Smooth muscle cell (in vitro differentiated cells): ENCODE measurements around the gene DTD2. TPM values are rescaled to one million over a fixed set of nuclear protein-coding genes. Genes with fewer than 3 reads are reported as not detected.
"Not testable (repeated sequence)": the region's sequence is repeated elsewhere in the genome, so short reads cannot be mapped to it uniquely, and the experiment has no call there.

Source experiments
- DNase-seq: peaks from one replicate; lab custom pipeline; 2025; ENCODE audit not compliant: unreplicated experiment; lab: John Stamatoyannopoulos, UW
- H2AFZ ChIP-seq: fragments of 200-600 bp; sonication (generic); 2 replicates; pipeline ENCODE4 v1.6.0; 2016; ENCODE audit warnings: antibody characterized with exemption, low read depth, mild to moderate bottlenecking
- H3F3A ChIP-seq: fragments of 200-600 bp; sonication (generic); 2 replicates; pipeline ENCODE4 v1.6.0; 2017; ENCODE audit warnings: antibody characterized with exemption, low read depth
- H3K27ac ChIP-seq: fragments of 200-600 bp; sonication (generic); 2 replicates; pipeline ENCODE4 v1.5.1; 2016; ENCODE audit warnings: low read depth, mild to moderate bottlenecking
- H3K27me3 ChIP-seq: fragments of 200-600 bp; sonication (generic); 2 replicates; pipeline ENCODE4 v1.6.1; 2016; ENCODE audit warnings: low read depth, mild to moderate bottlenecking
- H3K36me3 ChIP-seq: fragments of 200-600 bp; sonication (generic); 2 replicates; pipeline ENCODE4 v1.5.1; 2016; ENCODE audit warnings: low read depth
- H3K4me1 ChIP-seq: fragments of 200-600 bp; sonication (generic); 2 replicates; pipeline ENCODE4 v1.5.1; 2016; ENCODE audit warnings: low read depth
- H3K4me2 ChIP-seq: fragments of 200-600 bp; sonication (generic); 2 replicates; pipeline ENCODE4 v1.6.0; 2016; ENCODE audit warnings: mild to moderate bottlenecking
- H3K4me3 ChIP-seq: fragments of 200-600 bp; sonication (generic); 2 replicates; pipeline ENCODE4 v1.5.1; 2016; ENCODE audit warnings: mild to moderate bottlenecking
- H3K79me2 ChIP-seq: fragments of 200-600 bp; sonication (generic); 2 replicates; pipeline ENCODE4 v1.6.0; 2016; ENCODE audit warnings: low read depth, mild to moderate bottlenecking
- H3K9ac ChIP-seq: fragments of 200-600 bp; sonication (generic); 2 replicates; pipeline ENCODE4 v1.6.0; 2016; ENCODE audit warnings: low read depth
- H3K9me3 ChIP-seq: fragments of 200-600 bp; sonication (generic); replicated peaks from 2 replicates; pipeline ENCODE4 v1.5.1; 2016; ENCODE audit warnings: low read depth
- H4K20me1 ChIP-seq: fragments of 200-600 bp; sonication (generic); 2 replicates; pipeline ENCODE4 v1.6.0; 2016; ENCODE audit warnings: low read depth
- CTCF ChIP-seq: fragments of 200-600 bp; sonication (generic); IDR thresholded peaks from 2 replicates; pipeline ENCODE4 v1.5.1; 2017; ENCODE audit warnings: borderline replicate concordance, mild to moderate bottlenecking, antibody characterized with exemption; ENCODE audit not compliant: insufficient read depth, poor library complexity, severe bottlenecking
- WGBS: methylation state at CpG from one replicate; pipeline ENCODE4 v1.1.7; 2016; ENCODE audit warnings: low lambda C conversion rate; 5-methylcytosine and 5-hydroxymethylcytosine counted together
- polyA plus RNA-seq: library from polyadenylated mRNA; unstranded; fragments of >200 nt; fragmentation: Nextera tagmentation; extraction: Ambion mirVana; gene quantifications from 2 replicates; pipeline ENCODE4 v1.2.1, GENCODE V29; 2016
- total RNA-seq: library from RNA; depleted of rRNA; stranded (reverse); fragments of >200 nt; gene quantifications from 2 replicates; pipeline ENCODE4 v1.2.3, GENCODE V29; 2014

Gene DTD2
- total and polyA plus RNA-seq, 2 experiments from 2014 or later: 8.6 to 30.4 TPM

GRCh38 chr14:31440280-31440679, 17.0 kb downstream of the DTD2 start:
- TF ChIP-seq CTCF: no peak
- Histone ChIP-seq H3K27ac (no peak overlapping the region), H3K4me2 (no peak overlapping the region), H3K79me2 (no peaks in the 10 kb centered on the region), H3F3A (no peaks in the 10 kb centered on the region), H3K27me3 (no peaks in the 10 kb centered on the region), H3K9ac (no peak overlapping the region), H3K4me3 (no peak overlapping the region), H3K9me3 (no peaks in the 10 kb centered on the region), H3K4me1 (no peaks in the 10 kb centered on the region), H4K20me1 (no peaks in the 10 kb centered on the region), H3K36me3 (peaks cover 9% of the 10 kb centered on the region), H2AFZ (no peak overlapping the region)
- no peak for DNase-seq

DNA sequence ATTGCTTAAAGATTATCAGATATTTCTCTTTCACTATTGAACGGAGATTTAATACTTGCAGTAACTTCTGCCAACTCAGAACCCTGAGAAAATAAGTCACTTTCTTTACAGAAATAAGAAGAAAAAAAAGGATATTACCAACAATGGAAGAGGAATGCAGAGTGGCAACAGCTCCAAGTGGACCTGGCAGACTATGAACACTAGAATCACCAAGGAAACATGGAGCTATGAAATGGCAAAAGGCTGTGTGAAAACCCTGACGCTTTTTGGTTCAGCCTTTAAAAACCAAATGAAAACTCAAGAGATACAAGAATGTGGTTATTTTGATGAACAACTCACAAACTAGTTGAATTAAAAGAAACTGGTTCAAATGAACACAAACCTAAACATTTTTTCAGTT, 17.7 kb downstream of the DTD2 start:
- Histone ChIP-seq H3K9me3 (no peaks in the 10 kb centered on the region), H3K36me3 (peaks cover 5% of the 10 kb centered on the region), H3F3A (no peaks in the 10 kb centered on the region), H3K4me3 (no peak overlapping the region), H3K27ac (no peak overlapping the region), H2AFZ (no peak overlapping the region), H3K4me2 (no peak overlapping the region), H3K4me1 (no peaks in the 10 kb centered on the region), H3K27me3 (no peaks in the 10 kb centered on the region), H4K20me1 (no peaks in the 10 kb centered on the region), H3K9ac (no peak overlapping the region), H3K79me2 (no peaks in the 10 kb centered on the region)
- no peak for TF ChIP-seq CTCF
- DNase-seq: no peak
- WGBS: 97% methylated on average over 2 of the region's 2 CpGs

DNA sequence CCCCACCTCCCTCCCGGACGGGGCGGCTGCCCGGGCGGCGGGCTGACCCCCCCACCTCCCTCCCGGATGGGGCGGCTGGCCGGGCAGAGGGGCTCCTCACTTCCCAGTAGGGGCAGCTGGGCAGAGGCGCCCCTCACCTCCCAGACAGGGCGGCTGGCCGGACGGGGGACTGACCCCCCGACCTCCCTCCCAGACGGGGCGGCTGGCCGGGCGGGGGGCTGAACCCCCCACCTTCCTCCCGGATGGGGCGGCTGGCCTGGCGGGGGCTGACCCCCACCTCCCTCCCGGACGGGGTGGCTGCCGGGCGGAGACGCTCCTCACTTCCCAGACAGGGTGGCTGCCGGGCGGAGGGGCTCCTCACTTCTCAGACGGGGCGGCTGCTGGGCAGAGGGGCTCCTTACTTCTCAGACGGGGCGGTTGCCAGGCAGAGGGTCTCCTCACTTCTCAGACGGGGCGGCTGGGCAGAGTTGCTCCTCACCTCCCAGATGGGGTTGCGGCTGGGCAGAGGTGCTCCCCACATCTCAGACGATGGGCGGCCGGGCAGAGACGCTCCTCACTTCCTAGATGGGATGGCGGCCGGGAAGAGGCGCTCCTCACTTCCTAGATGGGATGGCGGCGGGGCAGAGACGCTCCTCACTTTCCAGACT, 20.1 kb downstream of the DTD2 start:
- WGBS: 91% methylated on average over 20 of the region's 45 CpGs
- not testable (repeated sequence) for H3K4me2 ChIP-seq, H3K9me3 ChIP-seq, H3K4me3 ChIP-seq, H3K9ac ChIP-seq, H3F3A ChIP-seq, H3K4me1 ChIP-seq, H3K36me3 ChIP-seq, H2AFZ ChIP-seq, H3K27me3 ChIP-seq, H4K20me1 ChIP-seq, H3K79me2 ChIP-seq, DNase-seq, H3K27ac ChIP-seq

GRCh38 chr14:31435276-31435675, 22.0 kb downstream of the DTD2 start:
- H3K27me3 ChIP-seq: no peaks in the 10 kb centered on the region
- H3K9ac ChIP-seq: no peak overlapping the region
- no peaks in the 10 kb centered on the region for H4K20me1 ChIP-seq
- no peaks in the 10 kb centered on the region for H3K9me3 ChIP-seq
- H3F3A ChIP-seq: no peaks in the 10 kb centered on the region
- H3K4me3 ChIP-seq: no peak overlapping the region
- DNase-seq: no peak
- H3K4me2 ChIP-seq: no peak overlapping the region
- no peak for TF ChIP-seq CTCF
- no peaks in the 10 kb centered on the region for H3K4me1 ChIP-seq
- no peaks in the 10 kb centered on the region for H3K79me2 ChIP-seq
- H3K36me3 ChIP-seq: no peaks in the 10 kb centered on the region
- H3K27ac ChIP-seq: no peak overlapping the region
- H2AFZ ChIP-seq: no peak overlapping the region
